ENCODE results near the gene SMARCD3.

The SMARCD3 gene

GRCh38 chr7:151205730-151206129 lies 42.8 kb downstream of the SMARCD3 start:
- Histone ChIP-seq H2AFZ (ENCODE audit: low read depth, low read length) (no peak overlapping the region), H3K4me3 (ENCODE audit: low read length) (no peak overlapping the region), H4K20me1 (ENCODE audit: insufficient read depth, low read length) (no peaks in the 10 kb centered on the region; the same call in 1 of the 2 replicates), H3K79me2 (ENCODE audit: low read length) (no peaks in the 10 kb centered on the region), H3K9me3 (ENCODE audit: insufficient read depth, low read length) (no peaks in the 10 kb centered on the region), H3K4me1 (ENCODE audit: low read length) (no peaks in the 10 kb centered on the region), H3K9ac (ENCODE audit: low read length) (no peak overlapping the region), H3K27me3 (ENCODE audit: low read depth, low read length) (peaks cover 51% of the 10 kb centered on the region), H3K4me2 (ENCODE audit: low read length) (no peak overlapping the region), H3K36me3 (replicated peaks; ENCODE audit: low read depth, low read length) (peaks cover 4% of the 10 kb centered on the region), H3K27ac (ENCODE audit: low read length) (no peak overlapping the region)
- TF ChIP-seq EZH2phosphoT487 (IDR thresholded peaks at IDR 0.05; ENCODE audit: low read depth): no peak
- TF ChIP-seq CTCF (IDR thresholded peaks at IDR 0.05; ENCODE audit: low read depth, low read length): no peak

GRCh38 chr7:151204383-151205032 lies 44.0 kb downstream of the SMARCD3 start:
- H3K36me3 ChIP-seq (replicated peaks; ENCODE audit: low read depth, low read length): no peaks in the 10 kb centered on the region
- no peaks in the 10 kb centered on the region for H4K20me1 ChIP-seq (ENCODE audit: insufficient read depth, low read length)
- no peaks in the 10 kb centered on the region for H3K79me2 ChIP-seq (ENCODE audit: low read length)
- no peak overlapping the region for H2AFZ ChIP-seq (ENCODE audit: low read depth, low read length)
- no peak for TF ChIP-seq EZH2phosphoT487 (IDR thresholded peaks at IDR 0.05; ENCODE audit: low read depth)
- TF ChIP-seq CTCF (IDR thresholded peaks at IDR 0.05; ENCODE audit: low read depth, low read length): no peak
- H3K4me2 ChIP-seq (ENCODE audit: low read length): no peak overlapping the region
- H3K27ac ChIP-seq (ENCODE audit: low read length): no peak overlapping the region
- no peaks in the 10 kb centered on the region for H3K9me3 ChIP-seq (ENCODE audit: insufficient read depth, low read length)
- no peak overlapping the region for H3K9ac ChIP-seq (ENCODE audit: low read length)
- H3K27me3 ChIP-seq (ENCODE audit: low read depth, low read length): peaks cover 63% of the 10 kb centered on the region
- no peaks in the 10 kb centered on the region for H3K4me1 ChIP-seq (ENCODE audit: low read length)
- no peak overlapping the region for H3K4me3 ChIP-seq (ENCODE audit: low read length)

GRCh38 chr7:151202836-151203235 lies 45.7 kb downstream of the SMARCD3 start:
- Histone ChIP-seq H3K4me2 (ENCODE audit: low read length) (no peak overlapping the region), H3K9ac (ENCODE audit: low read length) (no peak overlapping the region), H3K79me2 (ENCODE audit: low read length) (no peaks in the 10 kb centered on the region), H3K36me3 (replicated peaks; ENCODE audit: low read depth, low read length) (no peaks in the 10 kb centered on the region), H3K9me3 (ENCODE audit: insufficient read depth, low read length) (no peaks in the 10 kb centered on the region), H4K20me1 (ENCODE audit: insufficient read depth, low read length) (no peaks in the 10 kb centered on the region; the same call in 1 of the 2 replicates), H3K4me3 (ENCODE audit: low read length) (no peak overlapping the region), H2AFZ (ENCODE audit: low read depth, low read length) (no peak overlapping the region), H3K27me3 (ENCODE audit: low read depth, low read length) (peaks cover 80% of the 10 kb centered on the region), H3K4me1 (ENCODE audit: low read length) (no peaks in the 10 kb centered on the region), H3K27ac (ENCODE audit: low read length) (no peak overlapping the region)
- TF ChIP-seq CTCF (IDR thresholded peaks at IDR 0.05; ENCODE audit: low read depth, low read length) (no peak), EZH2phosphoT487 (IDR thresholded peaks at IDR 0.05; ENCODE audit: low read depth) (no peak)

- Histone ChIP-seq H2AFZ (ENCODE audit: low read depth, low read length) (no peak overlapping the region), H3K27me3 (ENCODE audit: low read depth, low read length) (peaks cover 90% of the 10 kb centered on the region), H3K4me2 (ENCODE audit: low read length) (no peak overlapping the region), H3K4me3 (ENCODE audit: low read length) (no peak overlapping the region), H4K20me1 (ENCODE audit: insufficient read depth, low read length) (no peaks in the 10 kb centered on the region; the same call in 1 of the 2 replicates), H3K9ac (ENCODE audit: low read length) (no peak overlapping the region), H3K4me1 (ENCODE audit: low read length) (no peaks in the 10 kb centered on the region), H3K27ac (ENCODE audit: low read length) (no peak overlapping the region), H3K79me2 (ENCODE audit: low read length) (no peaks in the 10 kb centered on the region), H3K9me3 (ENCODE audit: insufficient read depth, low read length) (no peaks in the 10 kb centered on the region), H3K36me3 (replicated peaks; ENCODE audit: low read depth, low read length) (no peaks in the 10 kb centered on the region)
- TF ChIP-seq EZH2phosphoT487 (IDR thresholded peaks at IDR 0.05; ENCODE audit: low read depth): no peak
- no peak for TF ChIP-seq CTCF (IDR thresholded peaks at IDR 0.05; ENCODE audit: low read depth, low read length)
These were observed 46.7 kb downstream of the SMARCD3 start for GRCh38 chr7:151201751-151202150.

Data from OCI-LY3 (cell line).